ENCODE measurements around the gene CNBD2. TPM values are rescaled to one million over a fixed set of nuclear protein-coding genes. Genes with fewer than 3 reads are reported as not detected.

CNBD2 gene
- total RNA-seq, 1 experiment from 2014 or later: 3.8 TPM

GRCh38 chr20:35954200-35954906 lies 14.0 kb upstream of the CNBD2 start, which contains the start of gene SCAND1 (continued):
- TF ChIP-seq, protein P1, sequence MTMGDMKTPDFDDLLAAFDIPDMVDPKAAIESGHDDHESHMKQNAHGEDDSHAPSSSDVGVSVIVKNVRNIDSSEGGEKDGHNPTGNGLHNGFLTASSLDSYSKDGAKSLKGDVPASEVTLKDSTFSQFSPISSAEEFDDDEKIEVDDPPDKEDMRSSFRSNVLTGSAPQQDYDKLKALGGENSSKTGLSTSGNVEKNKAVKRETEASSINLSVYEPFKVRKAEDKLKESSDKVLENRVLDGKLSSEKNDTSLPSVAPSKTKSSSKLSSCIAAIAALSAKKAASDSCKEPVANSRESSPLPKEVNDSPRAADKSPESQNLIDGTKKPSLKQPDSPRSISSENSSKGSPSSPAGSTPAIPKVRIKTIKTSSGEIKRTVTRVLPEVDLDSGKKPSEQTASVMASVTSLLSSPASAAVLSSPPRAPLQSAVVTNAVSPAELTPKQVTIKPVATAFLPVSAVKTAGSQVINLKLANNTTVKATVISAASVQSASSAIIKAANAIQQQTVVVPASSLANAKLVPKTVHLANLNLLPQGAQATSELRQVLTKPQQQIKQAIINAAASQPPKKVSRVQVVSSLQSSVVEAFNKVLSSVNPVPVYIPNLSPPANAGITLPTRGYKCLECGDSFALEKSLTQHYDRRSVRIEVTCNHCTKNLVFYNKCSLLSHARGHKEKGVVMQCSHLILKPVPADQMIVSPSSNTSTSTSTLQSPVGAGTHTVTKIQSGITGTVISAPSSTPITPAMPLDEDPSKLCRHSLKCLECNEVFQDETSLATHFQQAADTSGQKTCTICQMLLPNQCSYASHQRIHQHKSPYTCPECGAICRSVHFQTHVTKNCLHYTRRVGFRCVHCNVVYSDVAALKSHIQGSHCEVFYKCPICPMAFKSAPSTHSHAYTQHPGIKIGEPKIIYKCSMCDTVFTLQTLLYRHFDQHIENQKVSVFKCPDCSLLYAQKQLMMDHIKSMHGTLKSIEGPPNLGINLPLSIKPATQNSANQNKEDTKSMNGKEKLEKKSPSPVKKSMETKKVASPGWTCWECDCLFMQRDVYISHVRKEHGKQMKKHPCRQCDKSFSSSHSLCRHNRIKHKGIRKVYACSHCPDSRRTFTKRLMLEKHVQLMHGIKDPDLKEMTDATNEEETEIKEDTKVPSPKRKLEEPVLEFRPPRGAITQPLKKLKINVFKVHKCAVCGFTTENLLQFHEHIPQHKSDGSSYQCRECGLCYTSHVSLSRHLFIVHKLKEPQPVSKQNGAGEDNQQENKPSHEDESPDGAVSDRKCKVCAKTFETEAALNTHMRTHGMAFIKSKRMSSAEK (CRISPR knock-in tag; IDR thresholded peaks at IDR 0.05; ENCODE audit: borderline replicate concordance): no peak
- no peak; the same call in 1 of the 2 replicates for TF ChIP-seq TEAD1 (CRISPR knock-in tag; IDR thresholded peaks at IDR 0.05)
- TF ChIP-seq ATF6 (CRISPR knock-in tag; IDR thresholded peaks at IDR 0.05): no peak
- 0 out of 2 replicates have a peak, but pooled peaks have one; percentile 14 for TF ChIP-seq CREM (CRISPR knock-in tag; IDR thresholded peaks at IDR 0.05)
- TF ChIP-seq, protein P2, sequence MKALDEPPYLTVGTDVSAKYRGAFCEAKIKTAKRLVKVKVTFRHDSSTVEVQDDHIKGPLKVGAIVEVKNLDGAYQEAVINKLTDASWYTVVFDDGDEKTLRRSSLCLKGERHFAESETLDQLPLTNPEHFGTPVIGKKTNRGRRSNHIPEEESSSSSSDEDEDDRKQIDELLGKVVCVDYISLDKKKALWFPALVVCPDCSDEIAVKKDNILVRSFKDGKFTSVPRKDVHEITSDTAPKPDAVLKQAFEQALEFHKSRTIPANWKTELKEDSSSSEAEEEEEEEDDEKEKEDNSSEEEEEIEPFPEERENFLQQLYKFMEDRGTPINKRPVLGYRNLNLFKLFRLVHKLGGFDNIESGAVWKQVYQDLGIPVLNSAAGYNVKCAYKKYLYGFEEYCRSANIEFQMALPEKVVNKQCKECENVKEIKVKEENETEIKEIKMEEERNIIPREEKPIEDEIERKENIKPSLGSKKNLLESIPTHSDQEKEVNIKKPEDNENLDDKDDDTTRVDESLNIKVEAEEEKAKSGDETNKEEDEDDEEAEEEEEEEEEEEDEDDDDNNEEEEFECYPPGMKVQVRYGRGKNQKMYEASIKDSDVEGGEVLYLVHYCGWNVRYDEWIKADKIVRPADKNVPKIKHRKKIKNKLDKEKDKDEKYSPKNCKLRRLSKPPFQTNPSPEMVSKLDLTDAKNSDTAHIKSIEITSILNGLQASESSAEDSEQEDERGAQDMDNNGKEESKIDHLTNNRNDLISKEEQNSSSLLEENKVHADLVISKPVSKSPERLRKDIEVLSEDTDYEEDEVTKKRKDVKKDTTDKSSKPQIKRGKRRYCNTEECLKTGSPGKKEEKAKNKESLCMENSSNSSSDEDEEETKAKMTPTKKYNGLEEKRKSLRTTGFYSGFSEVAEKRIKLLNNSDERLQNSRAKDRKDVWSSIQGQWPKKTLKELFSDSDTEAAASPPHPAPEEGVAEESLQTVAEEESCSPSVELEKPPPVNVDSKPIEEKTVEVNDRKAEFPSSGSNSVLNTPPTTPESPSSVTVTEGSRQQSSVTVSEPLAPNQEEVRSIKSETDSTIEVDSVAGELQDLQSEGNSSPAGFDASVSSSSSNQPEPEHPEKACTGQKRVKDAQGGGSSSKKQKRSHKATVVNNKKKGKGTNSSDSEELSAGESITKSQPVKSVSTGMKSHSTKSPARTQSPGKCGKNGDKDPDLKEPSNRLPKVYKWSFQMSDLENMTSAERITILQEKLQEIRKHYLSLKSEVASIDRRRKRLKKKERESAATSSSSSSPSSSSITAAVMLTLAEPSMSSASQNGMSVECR (CRISPR knock-in tag; IDR thresholded peaks at IDR 0.05; ENCODE audit: borderline replicate concordance): no peak
- peak; percentile 47; the same call in 1 of the 2 replicates for TF ChIP-seq ATF3 (CRISPR knock-in tag; conservative IDR thresholded peaks at IDR 0.05)
- 0 out of 2 replicates have a peak, but pooled peaks have one; percentile 10 for TF ChIP-seq RELA (CRISPR knock-in tag; IDR thresholded peaks at IDR 0.05; ENCODE audit: borderline replicate concordance)
- TF ChIP-seq SMAD3 (CRISPR knock-in tag; IDR thresholded peaks at IDR 0.05; ENCODE audit: borderline replicate concordance): 0 out of 2 replicates have a peak, but pooled peaks have one; percentile 17
- peak; percentile 81 for TF ChIP-seq ETV6 (CRISPR knock-in tag; IDR thresholded peaks at IDR 0.05)
- TF ChIP-seq ZNF263 (CRISPR knock-in tag; IDR thresholded peaks at IDR 0.05; ENCODE audit: low read depth): peak; percentile 82
- TF ChIP-seq, protein P3, sequence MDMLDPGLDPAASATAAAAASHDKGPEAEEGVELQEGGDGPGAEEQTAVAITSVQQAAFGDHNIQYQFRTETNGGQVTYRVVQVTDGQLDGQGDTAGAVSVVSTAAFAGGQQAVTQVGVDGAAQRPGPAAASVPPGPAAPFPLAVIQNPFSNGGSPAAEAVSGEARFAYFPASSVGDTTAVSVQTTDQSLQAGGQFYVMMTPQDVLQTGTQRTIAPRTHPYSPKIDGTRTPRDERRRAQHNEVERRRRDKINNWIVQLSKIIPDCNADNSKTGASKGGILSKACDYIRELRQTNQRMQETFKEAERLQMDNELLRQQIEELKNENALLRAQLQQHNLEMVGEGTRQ (CRISPR knock-in tag; IDR thresholded peaks at IDR 0.05): peak; percentile 65
- no peak for TF ChIP-seq CREB1 (CRISPR knock-in tag; IDR thresholded peaks at IDR 0.05)
- peak; percentile 75; the same call in 1 of the 2 replicates for TF ChIP-seq ZBTB43 (CRISPR knock-in tag; IDR thresholded peaks at IDR 0.05)
- no peak; the same call in 1 of the 2 replicates for TF ChIP-seq NFE2L1 (CRISPR knock-in tag; IDR thresholded peaks at IDR 0.05)
- no peak for TF ChIP-seq ZMAT4 (CRISPR knock-in tag; IDR thresholded peaks at IDR 0.05)
- 0 out of 2 replicates have a peak, but pooled peaks have one; percentile 2 for TF ChIP-seq ESRRA (CRISPR knock-in tag; IDR thresholded peaks at IDR 0.05; ENCODE audit: borderline replicate concordance)
- no peak for TF ChIP-seq EMX1 (CRISPR knock-in tag; IDR thresholded peaks at IDR 0.05)

All from WTC11 (cell line).